Measurements from ENCODE around the gene PRIMPOL.
"Not testable (repeated sequence)": the region's sequence is repeated elsewhere in the genome, so short reads cannot be mapped to it uniquely, and the experiment has no call there.

Gene PRIMPOL, protein sequence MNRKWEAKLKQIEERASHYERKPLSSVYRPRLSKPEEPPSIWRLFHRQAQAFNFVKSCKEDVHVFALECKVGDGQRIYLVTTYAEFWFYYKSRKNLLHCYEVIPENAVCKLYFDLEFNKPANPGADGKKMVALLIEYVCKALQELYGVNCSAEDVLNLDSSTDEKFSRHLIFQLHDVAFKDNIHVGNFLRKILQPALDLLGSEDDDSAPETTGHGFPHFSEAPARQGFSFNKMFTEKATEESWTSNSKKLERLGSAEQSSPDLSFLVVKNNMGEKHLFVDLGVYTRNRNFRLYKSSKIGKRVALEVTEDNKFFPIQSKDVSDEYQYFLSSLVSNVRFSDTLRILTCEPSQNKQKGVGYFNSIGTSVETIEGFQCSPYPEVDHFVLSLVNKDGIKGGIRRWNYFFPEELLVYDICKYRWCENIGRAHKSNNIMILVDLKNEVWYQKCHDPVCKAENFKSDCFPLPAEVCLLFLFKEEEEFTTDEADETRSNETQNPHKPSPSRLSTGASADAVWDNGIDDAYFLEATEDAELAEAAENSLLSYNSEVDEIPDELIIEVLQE

GRCh38 chr4:184649026-184649970, at the start of gene PRIMPOL, which contains the start of gene CASP3:
Gene PRIMPOL, plus strand, starts transcription at chr4:184649738. Its CDS starts 7,403 bp downstream, at chr4:184657141.
Gene CASP3, minus strand, starts transcription at chr4:184649447. Its CDS starts 10,994 bp downstream, at chr4:184638453.
- DNase-seq (ENCODE audit: low spot score), result peak; percentile 99

GRCh38 chr4:184600982-184601381, 48.6 kb upstream of the PRIMPOL start:
- DNase-seq (ENCODE audit: low spot score), result not testable (repeated sequence)

- DNase-seq (ENCODE audit: low spot score), result not testable (repeated sequence)
These were observed 46.7 kb upstream of the PRIMPOL start for GRCh38 chr4:184602857-184603256.

- DNase-seq (ENCODE audit: low spot score), result not testable (repeated sequence)
These were observed 42.1 kb upstream of the PRIMPOL start for GRCh38 chr4:184607429-184607828.

GRCh38 chr4:184612074-184612473, 37.5 kb upstream of the PRIMPOL start:
- DNase-seq (ENCODE audit: low spot score), result no peak

- DNase-seq (ENCODE audit: low spot score), result no peak
These were observed 36.1 kb upstream of the PRIMPOL start for GRCh38 chr4:184613405-184613804.

DNA sequence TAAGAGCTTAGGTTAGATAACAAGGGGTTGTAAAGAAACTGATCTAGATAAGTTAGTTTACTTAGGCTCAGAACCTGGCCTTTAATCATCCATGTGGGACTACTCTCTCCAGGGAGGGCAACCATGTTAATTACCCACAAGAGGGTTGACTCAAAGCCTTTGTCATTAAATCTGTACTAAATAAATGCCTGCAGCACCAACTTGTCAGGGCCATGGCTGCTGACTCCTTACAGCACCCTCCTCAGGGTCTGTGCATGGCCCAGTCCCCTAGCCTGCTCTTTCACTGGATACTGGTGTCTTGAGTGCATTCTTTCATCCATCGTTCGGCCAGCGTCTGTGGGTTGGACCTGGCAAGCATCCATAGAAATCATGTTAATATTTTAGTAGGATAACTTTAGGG, 35.0 kb upstream of the PRIMPOL start:
- DNase-seq (ENCODE audit: low spot score), result no peak

GRCh38 chr4:184616168-184616567, 33.4 kb upstream of the PRIMPOL start:
- DNase-seq (ENCODE audit: low spot score), result not testable (repeated sequence)

DNA sequence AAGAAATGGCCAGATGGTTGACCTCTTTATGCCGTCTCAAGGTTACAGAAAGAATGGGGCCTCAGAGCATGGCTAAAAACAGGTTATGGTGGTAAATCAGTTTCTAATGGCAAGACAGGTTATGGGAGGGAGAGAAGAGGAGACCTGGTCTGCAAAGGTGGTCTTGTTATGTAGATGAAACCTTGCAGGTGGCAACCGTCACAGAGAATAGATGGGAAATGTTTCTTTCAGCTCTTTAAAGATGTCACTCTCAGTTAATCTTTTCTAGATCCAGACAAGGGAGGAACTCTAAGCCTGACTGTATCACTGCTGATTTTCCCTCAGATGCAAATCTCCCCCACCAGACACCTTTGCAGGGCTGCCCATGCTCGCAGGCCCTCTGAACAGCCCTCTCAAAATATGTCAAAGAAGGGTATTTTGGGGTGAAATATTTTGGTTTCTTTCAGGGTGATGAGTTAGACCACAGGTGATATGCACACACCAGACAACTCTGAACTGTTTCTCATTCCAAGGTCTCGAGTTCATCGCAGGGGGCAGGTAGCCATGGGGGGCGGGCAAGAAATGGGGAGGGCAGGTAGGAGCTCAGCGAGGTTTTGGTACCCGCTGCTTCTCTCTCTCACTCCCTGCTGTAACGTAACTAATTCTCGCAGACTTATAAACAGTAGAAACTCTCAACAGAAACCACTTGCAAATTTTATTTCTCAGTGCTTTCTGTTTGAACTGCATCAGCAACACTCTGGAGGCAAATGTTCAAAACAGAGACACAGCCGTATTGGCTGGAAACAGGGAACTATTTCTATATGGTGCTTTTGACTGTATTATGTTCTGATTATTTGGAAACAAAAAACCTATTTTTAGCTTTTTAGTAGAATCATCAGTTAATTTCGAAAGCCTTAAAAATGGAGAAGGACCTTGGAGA, 32.6 kb upstream of the PRIMPOL start:
- DNase-seq (ENCODE audit: low spot score), result no peak

DNA sequence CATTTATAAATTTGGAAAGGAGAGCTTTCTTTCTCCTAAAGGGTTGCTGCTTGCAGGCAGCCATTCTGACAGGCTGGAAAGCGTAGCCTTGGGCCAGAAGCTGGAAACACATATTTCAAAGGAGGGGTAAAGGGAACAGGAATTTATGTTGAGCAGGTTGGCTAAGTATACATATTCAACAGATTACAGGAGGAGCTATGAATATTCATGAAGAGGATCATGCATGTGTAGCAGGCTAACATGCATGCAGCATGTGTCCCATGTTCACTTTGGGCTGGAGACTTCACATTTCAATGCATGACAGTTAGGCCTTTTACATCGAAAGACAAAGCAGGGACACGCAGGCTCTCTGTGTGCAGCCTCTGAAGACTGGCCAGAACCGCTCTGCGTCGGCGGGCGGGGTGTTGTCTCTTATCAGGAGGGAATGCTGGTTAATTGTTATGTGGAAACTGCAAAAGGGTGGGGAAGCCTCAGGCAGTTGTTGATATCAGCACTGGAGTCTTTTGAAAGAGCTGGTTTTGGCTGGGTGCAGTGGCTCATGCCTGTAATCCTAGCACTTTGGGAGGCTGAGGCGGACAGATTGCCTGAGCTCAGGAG, 31.8 kb upstream of the PRIMPOL start:
- no peak for DNase-seq (ENCODE audit: low spot score)

DNA sequence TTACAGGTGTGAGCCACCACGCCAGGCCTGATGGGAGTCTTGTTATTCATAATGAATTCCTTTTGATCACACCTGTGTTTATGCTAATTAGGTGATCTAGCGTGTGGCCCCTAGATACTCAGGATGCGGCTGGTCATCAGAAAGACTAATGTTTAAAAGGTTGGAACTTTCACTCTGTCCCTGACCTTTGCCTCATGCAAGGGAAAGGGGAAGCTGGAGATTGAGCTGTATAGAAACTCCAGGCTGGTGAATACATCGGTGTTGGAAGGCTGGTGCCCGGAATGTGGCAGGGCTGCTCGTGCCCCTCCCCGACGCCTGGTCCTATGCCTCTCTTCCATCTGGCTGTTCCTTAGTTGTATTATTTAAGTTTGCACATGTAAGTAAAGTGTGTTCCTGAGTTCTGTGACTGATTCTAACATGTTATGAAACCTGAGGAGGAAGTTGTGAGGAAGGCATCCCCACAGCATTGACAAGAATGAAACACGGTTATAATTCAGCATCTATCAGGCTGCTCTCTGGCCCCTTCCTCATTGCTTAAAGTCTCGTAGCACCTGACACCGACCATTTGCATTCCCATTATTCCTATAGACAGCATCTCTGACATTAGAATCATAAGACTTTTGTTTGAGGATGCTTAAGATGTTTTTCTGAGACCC, 29.2 kb upstream of the PRIMPOL start:
- no peak for DNase-seq (ENCODE audit: low spot score)

DNA sequence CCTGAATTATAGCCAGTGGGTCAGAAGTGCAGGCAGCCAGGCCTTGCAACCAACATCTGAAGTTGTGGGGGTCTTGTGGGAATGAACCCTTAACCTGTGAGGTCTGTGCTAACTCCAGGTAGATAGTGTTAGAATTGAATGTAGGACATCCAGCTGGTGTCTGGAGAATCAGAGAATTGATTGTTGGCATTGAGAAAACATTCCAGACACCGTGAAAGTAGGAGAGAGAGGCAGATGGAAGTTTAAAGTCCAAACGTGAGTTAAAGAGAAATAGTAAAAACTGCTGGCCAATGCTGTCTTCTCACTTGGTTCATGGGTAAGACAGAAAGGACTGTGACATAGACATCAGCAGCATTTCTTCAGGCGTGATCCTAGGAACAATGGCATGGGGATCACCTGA, 28.0 kb upstream of the PRIMPOL start:
- DNase-seq (ENCODE audit: low spot score), result no peak

GRCh38 chr4:184624504-184624903, 25.0 kb upstream of the PRIMPOL start:
- DNase-seq (ENCODE audit: low spot score), result not testable (repeated sequence)

DNA sequence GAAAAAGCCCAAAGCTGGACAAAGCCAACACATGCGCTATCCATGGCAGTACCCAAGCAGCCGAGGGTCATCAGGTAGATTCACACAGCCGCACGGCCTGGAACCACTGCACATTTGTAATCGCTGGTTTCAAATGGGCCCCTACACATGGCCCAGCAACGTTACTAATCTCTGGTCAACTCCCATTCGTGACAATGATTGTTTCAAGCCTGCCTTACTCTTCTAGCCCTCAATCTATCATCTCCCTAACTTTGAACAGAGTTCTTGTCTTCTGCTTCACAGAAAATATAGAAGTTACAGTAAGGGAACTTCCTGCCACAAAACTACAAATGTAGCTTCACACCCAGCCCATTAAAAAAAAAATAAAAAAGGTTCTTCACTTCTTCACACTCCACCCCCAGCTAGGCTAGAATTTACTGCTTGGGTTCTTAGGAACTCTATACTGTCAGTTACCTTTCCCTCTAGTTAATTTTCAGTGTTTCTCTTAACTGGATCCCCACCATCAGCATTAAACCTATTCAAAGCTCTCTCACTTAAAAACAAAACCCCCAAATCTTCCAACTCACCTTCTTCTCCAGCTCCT, 24.5 kb upstream of the PRIMPOL start:
- no peak for DNase-seq (ENCODE audit: low spot score)

GRCh38 chr4:184625783-184626596, 23.5 kb upstream of the PRIMPOL start:
- not testable (repeated sequence) for DNase-seq (ENCODE audit: low spot score)

DNA sequence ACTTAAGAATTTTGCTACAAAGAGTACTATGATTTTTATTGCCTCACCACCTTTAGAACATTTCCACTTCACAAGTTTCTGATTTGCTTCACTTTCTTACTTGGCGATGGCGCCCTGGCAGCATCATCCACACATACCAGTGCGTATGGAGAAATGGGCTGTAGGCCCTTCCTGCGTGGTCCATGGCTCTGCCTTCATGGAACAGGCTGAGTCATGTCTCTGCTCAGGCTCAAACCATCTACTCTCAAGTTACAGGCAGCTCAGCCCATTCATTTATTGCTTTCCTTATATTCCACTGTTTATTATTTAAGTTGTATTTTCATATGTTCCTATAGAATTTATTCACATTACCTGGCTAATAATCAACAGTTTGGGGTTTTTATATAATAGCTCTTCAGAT, 21.4 kb upstream of the PRIMPOL start:
- no peak for DNase-seq (ENCODE audit: low spot score)

GRCh38 chr4:184632842-184633241, 16.7 kb upstream of the PRIMPOL start:
- DNase-seq (ENCODE audit: low spot score), result no peak

GRCh38 chr4:184635381-184635780, 14.2 kb upstream of the PRIMPOL start:
- no peak for DNase-seq (ENCODE audit: low spot score)

- no peak for DNase-seq (ENCODE audit: low spot score)
These were observed 13.4 kb upstream of the PRIMPOL start for GRCh38 chr4:184636144-184636543.

Data from left forelimb (tissue), 1 donor.